MM.1S (cell line): ENCODE measurements around the gene CDC23.

Experiments
- CTCF ChIP-seq: fragments of 300-600 bp; sonication (generic); IDR thresholded peaks from 2 replicates; pipeline ENCODE4 v1.5.1; 2016; ENCODE audit warnings: antibody characterized with exemption, low read length, mixed read lengths
- EZH2phosphoT487 ChIP-seq: fragments of 300-600 bp; sonication (generic); IDR thresholded peaks from 2 replicates; pipeline ENCODE4 v1.6.1; 2018; ENCODE audit warnings: antibody characterized with exemption, low read length

GRCh38 chr5:138148811-138149210 is 64.3 kb downstream of the CDC23 start:
- no peak for TF ChIP-seq CTCF
- no peak for TF ChIP-seq EZH2phosphoT487
